ENCODE measurements around the gene ARL6IP1.

DNA sequence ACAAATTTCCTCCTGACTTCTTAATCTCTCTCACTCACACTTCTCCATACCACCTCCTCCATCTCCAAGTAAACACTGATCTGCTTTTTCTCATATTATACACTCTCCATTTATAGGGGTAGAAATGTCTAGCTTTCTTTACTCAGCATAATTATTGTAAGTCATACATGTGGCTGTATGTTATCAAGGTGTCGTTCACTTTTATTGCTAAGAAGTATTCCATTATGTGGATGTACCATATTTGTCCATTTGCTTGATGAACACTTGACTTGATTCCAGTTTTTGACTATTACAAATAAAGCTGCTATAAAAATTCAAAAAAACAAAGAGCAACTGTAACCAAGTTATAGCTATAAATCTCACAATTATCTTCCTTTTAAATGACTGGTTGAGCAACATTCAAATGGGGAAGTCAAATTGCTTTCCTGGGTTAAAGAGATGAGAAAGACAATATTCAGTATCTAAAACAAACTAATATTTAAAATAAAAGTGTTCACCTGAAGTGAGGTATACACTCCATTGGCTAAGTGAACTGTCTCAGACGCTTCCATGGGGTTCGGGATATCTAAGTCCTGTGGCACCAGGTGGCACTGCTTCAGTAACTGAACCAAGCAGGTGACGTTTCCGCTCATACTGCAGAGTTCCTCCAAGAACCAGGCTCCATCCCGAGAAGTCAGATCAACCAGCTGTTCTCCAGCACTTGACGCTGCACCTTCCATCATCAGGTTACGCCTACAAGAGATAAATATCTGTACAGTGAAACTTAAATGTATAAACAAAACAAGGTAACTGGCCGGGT, 32.6 kb upstream of the ARL6IP1 start:
- TF ChIP-seq, protein P1, sequence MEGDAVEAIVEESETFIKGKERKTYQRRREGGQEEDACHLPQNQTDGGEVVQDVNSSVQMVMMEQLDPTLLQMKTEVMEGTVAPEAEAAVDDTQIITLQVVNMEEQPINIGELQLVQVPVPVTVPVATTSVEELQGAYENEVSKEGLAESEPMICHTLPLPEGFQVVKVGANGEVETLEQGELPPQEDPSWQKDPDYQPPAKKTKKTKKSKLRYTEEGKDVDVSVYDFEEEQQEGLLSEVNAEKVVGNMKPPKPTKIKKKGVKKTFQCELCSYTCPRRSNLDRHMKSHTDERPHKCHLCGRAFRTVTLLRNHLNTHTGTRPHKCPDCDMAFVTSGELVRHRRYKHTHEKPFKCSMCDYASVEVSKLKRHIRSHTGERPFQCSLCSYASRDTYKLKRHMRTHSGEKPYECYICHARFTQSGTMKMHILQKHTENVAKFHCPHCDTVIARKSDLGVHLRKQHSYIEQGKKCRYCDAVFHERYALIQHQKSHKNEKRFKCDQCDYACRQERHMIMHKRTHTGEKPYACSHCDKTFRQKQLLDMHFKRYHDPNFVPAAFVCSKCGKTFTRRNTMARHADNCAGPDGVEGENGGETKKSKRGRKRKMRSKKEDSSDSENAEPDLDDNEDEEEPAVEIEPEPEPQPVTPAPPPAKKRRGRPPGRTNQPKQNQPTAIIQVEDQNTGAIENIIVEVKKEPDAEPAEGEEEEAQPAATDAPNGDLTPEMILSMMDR (IDR thresholded peaks at IDR 0.05; ENCODE audit: low read depth, low read length, missing input control), result no peak
- TF ChIP-seq, protein P2, sequence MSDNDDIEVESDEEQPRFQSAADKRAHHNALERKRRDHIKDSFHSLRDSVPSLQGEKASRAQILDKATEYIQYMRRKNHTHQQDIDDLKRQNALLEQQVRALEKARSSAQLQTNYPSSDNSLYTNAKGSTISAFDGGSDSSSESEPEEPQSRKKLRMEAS (IDR thresholded peaks at IDR 0.05), result no peak
- TF ChIP-seq GABPA (IDR thresholded peaks at IDR 0.05 in 1 of 2, conservative IDR thresholded peaks at IDR 0.05 in 1 of 2) (no peak), TAF1 (conservative IDR thresholded peaks at IDR 0.05) (no peak)

Data from liver (tissue), 3 donors.